HG03039 (cell line): ENCODE results near the gene CCDC124.
"Not testable (repeated sequence)": the region's sequence is repeated elsewhere in the genome, so short reads cannot be mapped to it uniquely, and the experiment has no call there.

Experiments
- ATAC-seq: cut with Tn5 transposase; IDR thresholded peaks from one replicate; pipeline ENCODE4 v1.9.1; 2021; ENCODE audit warnings: mild to moderate bottlenecking, moderate library complexity; ENCODE audit not compliant: unreplicated experiment

The CCDC124 gene

DNA sequence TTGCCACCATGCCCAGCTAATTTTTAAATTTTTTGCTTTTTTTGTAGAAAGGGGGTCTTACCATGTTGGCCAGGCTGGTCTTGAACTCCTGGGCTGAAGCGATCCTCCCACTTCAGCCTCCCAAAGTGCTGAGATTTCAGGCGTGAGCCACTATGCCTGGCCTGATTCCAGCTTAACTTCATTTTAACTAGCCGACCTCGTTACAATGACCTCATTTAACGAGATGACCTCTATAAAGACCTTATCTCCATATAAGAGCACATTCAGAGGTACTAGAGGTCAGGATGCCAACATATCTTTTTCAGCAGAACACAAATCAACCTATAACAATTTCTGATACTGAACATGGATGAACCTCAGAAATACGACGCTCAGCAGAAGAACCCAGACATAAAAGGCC is 44.7 kb downstream of the CCDC124 start:
- no peak for ATAC-seq

DNA sequence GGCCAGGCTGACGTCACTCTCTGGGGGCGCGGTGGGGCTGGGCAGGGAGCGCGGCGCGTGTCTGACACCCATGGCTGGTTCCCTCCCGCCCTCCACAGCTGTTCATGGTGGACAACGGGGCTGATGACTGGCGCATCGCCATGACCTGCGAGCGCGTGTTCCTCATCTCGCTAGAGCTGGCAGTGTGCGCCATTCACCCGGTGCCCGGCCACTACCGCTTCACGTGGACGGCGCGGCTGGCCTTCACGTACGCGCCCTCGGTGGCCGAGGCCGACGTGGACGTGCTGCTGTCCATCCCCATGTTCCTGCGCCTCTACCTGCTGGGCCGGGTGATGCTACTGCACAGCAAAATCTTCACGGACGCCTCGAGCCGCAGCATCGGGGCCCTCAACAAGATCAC is 48.8 kb downstream of the CCDC124 start:
- no peak for ATAC-seq

DNA sequence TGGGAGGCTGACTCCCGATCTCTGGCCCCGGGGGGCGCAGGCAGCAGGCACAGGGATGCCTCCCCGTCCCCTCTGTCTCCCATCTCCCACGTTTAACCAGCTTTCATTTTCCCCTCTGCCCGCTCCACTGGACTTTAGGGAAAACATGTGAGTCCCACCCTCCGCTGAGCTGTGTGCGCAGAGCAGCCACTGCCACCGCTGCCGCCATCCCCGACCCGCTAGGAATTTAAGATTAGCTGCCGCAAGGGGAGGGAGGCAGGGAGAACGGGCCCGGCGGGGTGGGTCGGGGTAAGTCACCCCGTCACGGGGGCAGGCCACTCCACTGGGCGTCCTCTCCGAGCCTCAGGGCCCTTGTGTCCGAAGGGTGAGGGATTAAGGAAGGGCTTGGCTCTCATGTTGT is 49.6 kb downstream of the CCDC124 start:
- no peak for ATAC-seq

DNA sequence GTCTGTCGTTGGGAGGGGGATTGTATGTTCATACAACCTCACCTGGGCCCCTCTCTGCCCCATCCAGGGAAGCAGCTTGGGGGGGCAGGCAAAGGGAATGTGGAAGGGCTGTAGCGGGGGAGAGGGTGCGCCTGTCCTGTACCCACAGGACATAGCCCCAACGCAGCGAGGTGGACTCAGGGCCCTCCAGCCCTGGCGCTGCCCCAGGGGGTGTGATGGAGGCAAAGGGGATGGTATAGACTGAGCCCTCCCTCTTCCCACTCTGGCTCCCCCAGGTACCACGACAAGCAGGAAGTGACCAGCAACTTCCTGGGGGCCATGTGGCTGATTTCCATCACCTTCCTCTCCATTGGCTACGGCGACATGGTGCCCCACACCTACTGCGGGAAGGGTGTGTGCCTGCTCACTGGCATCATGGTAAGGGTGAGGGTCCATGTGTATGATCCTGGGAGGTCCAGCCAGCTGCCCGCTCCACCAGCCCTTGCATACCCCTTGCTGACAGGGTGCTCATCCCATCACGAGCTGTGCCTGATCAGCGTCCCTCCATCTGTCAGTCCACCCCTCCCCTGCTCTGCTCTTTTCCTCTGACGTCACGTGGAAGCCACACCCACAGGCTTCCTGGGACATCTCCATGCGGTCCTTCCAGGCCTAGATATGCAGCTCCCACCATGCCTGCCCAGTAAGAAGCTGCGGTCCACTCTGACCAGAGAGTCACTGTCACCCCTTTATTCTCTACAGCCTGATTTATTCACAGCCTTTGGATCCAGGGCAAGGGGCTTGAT is 52.4 kb downstream of the CCDC124 start:
- ATAC-seq: no peak

DNA sequence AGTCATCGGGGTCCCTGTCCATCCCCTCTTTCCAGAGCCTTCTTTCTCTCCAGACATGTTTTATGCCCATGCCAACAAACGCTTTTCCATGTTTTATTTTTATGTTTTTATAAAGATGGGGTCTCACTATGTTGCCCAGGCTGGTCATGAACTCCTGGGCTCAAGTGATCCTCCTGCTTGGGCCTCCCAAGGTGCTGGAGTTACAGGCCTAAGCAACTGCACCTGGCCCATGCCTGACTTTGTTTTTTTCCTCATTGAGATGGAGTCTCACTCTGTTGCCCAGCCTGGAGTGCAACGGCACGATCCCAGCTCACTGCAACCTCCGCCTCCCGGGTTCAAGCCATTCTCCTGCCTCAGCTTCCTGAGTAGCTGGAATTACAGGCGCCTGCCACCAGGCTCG is 53.8 kb downstream of the CCDC124 start:
- not testable (repeated sequence) for ATAC-seq

DNA sequence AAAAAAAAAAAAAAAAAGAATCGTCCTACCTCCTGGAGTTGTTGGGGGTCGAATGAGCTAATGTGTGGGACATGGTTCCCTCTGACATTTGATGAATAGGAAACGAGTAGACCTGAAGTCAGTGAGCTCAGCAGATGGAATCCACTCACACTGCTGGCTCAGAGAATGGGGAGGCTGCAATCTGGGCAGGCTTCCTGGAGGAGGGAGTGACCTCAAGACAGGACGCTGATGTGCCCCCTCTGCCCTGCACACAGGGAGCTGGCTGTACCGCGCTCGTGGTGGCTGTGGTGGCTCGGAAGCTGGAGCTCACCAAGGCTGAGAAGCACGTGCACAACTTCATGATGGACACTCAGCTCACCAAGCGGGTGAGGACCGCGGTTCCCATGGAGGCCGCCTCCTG is 55.3 kb downstream of the CCDC124 start:
- no peak for ATAC-seq

DNA sequence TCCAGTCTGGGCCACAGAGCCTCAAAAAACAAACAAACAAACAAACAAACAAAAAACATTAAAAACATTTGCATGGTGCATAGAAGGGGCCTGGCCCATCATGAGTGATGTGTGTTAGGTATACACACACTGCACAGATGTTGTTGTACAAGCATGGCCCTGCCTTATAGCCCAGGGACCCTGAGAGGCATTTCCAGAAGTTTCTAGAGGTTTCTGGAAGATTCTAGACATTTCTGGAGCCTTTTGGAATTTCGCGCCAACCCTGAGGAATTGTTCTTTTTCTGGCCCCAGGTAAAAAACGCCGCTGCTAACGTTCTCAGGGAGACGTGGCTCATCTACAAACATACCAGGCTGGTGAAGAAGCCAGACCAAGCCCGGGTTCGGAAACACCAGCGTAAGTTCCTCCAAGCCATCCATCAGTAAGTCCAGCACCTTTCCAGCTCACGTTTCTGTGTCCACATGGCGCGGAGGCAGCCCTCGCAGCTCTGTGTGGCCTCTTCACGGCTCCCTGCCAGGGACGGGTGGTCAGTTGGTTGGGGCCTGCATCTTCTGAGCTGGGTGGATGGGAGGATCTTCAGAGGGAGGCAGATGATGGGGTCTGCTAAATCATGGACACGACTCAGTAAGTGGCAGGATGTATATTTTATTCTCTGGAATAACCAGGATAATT is 56.7 kb downstream of the CCDC124 start:
- ATAC-seq: no peak

DNA sequence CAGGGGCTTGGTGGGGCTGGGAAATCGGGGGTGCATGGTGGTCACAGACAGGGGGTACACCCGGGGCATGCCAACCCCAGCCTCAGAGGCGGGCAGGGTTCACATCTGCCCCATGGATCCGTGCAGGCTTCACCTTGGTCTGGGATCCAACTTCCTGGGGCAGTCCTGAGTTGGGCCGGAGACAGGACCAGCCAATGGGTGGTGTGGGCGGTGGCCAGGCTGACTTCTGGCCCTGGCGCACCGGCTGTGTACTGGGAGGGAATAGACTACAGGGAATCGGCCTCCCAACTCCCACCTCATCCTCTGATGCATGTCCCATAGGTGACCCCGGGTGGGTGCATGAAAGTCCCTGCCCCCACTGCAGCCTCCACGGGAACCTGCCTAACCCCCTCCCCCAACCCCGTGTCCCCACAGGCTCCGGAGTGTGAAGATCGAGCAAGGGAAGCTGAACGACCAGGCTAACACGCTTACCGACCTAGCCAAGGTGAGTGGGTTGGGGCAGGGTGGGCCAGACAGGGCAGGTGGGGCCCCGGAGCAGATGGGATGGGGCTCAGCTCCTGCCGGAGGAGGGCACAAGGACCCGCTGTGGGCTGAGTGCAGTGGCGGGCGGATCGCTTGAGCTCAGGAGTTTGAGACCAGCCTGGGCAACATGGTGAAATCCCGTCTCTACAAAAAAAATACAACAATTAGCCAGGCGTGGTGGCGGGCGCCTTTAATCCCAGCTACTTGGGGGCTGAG is 60.4 kb downstream of the CCDC124 start:
- ATAC-seq: no peak
